ENCODE data around the gene CARHSP1. TPM values are rescaled to one million over a fixed set of nuclear protein-coding genes. Genes with fewer than 3 reads are reported as not detected.
A peak's percentile ranks its signal among the peaks of the same experiment; 100 is the strongest.
"Not testable (repeated sequence)": the region's sequence is repeated elsewhere in the genome, so short reads cannot be mapped to it uniquely, and the experiment has no call there.

CARHSP1 gene
- total RNA-seq = 62.5 TPM

DNA sequence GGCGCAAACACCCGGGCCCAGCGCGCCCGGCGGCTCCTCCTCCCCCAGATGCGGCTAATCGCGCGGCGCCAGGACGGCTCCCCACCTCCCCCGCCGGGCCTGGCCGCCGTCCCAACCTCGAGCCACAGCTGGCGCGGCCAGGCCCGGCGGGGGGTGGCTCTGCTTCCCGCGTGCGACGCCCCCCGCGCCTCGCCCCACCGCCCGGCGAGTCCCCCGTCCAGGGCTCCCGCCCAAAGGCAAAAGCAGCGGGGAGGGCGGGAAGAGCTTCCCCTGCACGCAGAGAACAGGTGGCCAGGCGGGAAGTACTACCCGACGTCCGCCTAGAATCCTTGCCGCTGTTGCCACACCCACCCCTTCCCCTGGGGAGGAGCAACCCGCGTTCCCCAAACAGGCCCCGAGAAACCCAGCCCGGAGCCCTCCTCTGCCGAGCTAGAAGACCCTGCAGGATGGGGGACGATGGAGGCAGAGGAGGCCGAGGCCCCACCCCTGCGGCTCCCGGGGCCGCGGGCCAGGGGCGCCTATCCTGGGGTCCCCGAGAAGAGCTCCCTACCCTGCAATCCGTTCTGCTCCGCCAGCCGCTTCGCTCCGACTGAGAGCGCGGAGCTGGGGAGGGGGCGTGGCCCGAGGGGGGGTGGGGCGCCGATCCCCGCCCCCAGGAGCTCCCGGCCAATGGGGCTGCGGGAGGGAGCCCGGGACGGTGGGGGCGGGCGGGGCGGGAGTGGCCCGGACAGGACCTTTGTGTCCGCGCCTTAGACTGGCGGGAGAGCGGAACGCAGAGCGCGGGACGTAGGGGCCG lies at the start of gene CARHSP1:
CARHSP1 (minus strand) TSS at position 591 of the 796 bp plus-strand sequence. CDS start 9,678 bp downstream, outside the sequence.
- peak; percentile 88 for DNase-seq (ENCODE audit: low spot score)
- ATAC-seq = peak; percentile 75

DNA sequence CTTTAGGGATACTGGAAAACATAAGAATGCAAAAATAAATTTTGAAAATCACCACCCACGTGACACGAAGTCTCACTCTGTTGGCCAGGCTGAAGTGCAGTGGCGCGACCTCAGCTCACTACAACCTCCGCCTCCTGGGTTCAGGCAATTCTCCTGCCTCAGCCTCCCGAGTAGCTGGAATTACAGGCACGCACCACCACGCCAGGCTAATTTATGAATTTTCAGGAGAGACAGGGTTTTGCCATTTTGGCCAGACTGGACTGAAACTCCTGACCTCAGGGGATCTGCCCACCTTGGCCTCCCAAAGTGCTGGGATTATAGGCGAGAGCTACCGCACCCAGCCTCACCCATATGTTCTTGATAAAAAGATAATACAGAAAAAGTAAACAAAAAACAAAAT lies 48.5 kb upstream of the CARHSP1 start:
- not testable (repeated sequence) for ATAC-seq; DNase-seq (ENCODE audit: low spot score)

DNA sequence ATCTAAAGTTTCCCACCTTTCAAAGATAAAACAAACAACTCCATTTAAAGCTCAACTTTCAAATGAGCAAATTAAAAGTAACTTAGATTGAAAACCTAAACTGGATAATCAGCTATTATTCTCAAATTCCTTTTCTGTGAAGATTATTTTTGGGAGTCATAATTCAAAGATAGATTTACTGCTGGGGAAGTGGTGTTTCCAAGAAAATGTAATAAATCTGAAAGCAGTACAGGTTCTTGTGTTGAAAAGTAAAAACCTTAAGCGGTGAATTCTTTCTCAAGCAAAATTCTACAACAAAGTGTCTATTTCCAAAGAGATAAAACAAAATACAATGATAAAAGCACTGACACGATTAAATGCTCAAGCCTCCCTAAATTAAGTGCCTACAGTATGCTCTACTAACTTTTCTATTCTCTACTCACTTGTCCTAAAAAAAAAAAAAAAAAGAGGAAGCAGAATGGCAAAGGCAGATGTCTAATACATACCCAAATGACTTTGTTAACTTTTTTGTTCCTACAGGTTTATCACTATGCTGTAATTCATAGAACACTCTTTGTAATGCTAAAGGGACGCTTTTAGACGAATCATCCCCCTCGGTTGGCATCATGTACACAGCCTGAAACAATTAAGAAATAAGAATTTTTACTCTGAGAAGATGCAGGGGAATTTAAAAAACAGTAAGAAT lies 47.9 kb upstream of the CARHSP1 start:
- DNase-seq (ENCODE audit: low spot score) (no peak), ATAC-seq (no peak)

DNA sequence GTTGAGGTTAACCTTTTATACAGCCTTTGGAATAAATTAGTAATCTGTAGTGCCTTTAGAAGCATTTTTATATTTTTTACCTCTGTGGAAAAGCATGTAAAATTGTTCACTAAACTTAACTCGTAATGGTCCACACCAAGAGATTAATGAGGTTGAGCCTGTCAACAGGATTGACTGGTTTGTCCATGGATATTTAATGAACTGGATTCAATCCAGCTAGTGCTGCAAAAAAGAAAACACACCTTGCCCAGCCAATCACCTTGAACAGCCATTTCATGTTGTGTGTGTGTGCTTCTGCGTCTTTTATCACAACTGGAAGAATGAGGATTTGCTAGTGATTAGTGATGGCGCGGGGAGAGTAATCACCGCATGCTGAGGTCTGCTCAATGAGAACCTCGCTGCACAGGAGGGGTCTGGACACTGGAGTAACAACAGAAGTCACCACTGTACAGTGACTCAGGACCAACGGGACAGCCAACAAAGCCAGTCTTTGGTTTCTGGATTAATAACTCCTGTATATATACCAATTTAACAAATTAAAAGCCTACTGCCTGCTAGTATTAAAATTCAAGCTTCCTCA lies 47.0 kb upstream of the CARHSP1 start:
- no peak for ATAC-seq
- no peak for DNase-seq (ENCODE audit: low spot score)

- ATAC-seq = no peak
Measured at GRCh38 chr16:8914098-8914497, 45.3 kb upstream of the CARHSP1 start.

GRCh38 chr16:8912793-8913192 lies 44.0 kb upstream of the CARHSP1 start:
- ATAC-seq = no peak
- no peak for DNase-seq (ENCODE audit: low spot score)

More at GRCh38 chr16:8914098-8914497, 45.3 kb upstream of the CARHSP1 start:
- no peak for DNase-seq (ENCODE audit: low spot score)

DNA sequence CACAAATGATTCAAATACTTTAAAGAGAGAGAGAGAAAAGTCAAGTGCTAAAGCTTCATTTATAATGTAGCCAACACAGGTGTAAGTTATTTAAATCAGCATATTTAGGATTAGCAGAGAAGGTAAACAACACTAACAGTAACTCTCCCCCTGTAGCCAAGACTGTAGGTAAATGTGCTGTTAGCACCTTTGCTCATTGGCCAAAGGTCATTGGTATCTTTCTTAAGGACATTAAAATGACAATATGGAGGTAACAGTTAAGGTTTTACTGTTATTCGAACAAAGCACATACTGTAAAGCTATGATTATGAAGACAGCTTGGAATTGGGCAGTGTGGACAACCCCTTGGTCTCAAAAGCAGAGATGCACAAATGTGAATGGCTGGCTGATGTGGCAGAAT lies 42.0 kb upstream of the CARHSP1 start:
- ATAC-seq (no peak), DNase-seq (ENCODE audit: low spot score) (no peak)

DNA sequence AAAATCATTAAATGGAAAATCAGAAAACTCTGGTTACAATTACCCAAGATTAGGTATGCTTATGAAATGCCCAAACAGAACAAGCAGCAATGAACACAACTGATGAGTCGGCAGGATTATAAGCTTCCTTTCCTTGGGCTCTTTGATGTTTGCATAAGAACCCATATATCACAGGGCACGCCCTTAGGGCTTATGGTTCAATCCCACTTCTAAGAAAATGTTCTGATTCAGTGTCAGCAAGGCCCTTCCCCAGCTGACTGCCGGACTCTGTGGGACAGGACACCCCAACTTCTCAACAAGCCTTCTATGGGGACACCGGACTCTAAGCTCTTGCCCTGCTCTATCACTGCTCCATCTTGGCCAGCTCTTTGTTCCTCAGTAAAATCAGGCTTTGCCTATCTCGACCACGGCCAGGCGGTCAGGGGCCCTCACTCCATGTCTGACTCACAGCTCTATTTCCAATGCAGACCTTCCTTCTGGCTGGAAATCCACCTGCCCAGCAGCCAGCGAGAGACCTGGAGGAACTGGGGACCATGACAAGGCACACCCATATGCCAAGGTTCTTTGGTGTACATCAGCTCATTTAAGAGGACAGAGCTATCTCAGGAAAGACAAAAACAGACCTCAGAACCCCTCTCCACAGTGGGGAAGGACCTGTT lies 40.1 kb upstream of the CARHSP1 start:
- peak; percentile 8 for ATAC-seq
- no peak for DNase-seq (ENCODE audit: low spot score)

DNA sequence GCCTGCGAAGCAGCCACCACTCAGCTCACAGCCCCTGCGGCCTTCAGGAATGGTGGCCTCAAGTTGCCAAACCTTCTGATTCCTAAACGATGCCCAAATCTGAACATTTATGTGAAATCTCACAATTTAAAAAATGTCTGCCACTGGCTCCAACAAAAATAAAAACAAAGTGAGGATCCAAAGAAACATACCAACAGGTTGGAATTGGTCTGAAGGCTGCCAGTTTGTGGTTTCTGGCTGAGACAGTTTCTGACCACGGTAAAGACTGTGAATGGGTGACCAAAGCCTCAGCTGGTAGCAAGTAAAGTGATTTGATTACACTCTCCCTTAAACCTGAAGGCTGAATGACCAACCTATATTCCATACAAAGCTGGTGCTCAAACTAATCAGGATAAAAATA lies 38.3 kb upstream of the CARHSP1 start:
- no peak for DNase-seq (ENCODE audit: low spot score)
- peak; percentile 19 for ATAC-seq

DNA sequence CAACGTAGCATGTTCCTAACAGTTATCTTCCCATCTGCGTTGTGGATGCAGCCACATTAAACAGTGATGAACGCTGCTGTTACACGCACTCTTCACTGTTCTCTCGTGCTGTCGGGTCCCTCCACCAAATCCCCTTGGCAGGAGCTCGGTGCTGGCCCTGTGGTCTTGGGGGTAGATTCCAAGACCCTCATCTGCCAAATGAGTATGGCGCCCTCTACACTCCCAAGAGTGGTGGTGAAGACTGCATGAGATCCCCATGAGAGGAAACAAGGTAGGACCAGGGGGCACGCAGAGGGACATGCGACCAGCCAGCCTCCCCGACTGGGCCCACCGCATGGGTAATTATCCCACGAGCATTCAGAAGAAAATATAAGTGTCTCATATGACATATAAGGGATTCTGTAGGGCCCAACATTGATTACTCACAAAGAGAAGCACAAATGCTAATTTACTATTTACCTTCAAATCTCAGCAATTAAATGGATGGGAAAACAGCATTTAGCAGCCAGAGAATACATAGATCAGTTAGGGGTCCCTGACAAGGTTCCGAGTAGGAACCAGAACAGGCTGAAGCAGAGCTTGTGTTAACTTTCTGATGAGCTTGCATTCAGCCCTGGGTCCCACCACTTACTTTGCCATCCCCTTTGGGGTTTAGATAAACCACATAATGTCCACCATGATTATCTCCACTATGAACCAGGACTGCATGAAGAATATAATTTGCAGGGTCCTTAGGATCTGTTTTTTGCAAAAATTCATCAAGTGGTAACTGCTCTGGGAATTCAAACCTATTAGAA lies 37.2 kb upstream of the CARHSP1 start:
- ATAC-seq = no peak
- no peak for DNase-seq (ENCODE audit: low spot score)

DNA sequence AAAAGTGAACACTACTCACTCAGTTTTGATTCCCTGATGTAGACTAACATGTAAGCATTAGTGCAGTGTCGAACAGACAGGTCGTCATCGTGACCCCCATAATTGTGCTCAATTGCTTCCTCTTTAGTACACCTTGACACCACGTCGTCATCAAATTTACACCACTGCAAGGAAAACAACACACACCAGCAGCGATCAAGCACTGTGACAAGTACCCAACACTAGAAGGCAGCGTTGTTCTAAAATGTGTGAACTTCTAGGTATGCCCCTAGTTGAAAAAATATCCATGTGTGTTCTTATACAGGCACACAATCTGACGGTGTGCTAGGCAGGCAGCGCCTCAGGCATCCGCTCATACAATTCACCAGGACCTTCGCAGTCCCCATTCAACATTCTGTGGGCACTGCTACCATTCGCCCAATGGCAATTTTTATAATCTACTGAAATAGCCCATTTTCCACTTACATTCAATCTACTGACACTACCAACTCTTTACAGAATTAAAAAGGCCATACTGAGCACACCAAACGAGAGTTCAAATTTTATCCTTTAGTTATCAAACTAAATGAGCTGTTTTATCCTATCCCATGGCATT lies 36.5 kb upstream of the CARHSP1 start:
- DNase-seq (ENCODE audit: low spot score) (no peak), ATAC-seq (peak; percentile 70)

DNA sequence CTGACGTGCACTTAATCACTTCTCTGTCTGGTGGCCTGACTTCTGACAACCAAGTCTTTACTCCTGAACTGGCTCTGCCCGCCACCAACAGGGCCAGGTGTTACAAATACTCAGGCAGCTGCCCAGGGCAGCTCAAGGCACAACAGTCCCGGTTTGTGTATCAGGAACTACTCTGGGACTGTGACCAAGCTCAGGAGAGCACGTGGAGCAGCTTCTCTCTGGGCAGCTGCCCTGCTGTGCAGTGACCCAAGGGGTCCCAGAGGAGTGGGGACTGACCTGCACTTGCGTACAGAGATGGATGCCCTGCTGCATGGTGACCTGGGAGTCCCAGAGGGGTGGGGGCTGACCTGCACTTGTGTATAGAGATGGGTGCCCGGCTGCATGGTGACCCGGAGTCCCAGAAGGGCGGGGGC lies 35.2 kb upstream of the CARHSP1 start:
- no peak for DNase-seq (ENCODE audit: low spot score)
- ATAC-seq = no peak

DNA sequence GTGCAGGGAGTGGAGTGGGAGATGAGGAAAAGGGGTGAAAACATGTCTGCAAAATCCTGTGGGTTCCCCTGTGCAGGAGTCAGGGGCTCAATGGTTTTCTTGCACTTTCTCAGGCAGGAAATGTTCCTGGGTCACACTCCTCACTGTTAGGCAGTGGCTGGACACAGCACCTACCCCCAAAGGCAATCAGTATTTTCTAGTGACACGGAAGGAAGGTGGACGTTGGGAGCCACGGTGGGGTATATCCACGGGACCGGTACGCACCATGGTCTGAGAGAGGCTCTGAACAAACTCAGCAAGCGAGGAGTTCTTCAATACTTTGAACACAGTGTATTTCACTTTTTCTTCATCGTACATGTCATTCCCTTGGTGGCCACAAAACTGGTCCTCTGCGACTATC lies 34.2 kb upstream of the CARHSP1 start:
- DNase-seq (ENCODE audit: low spot score) (no peak), ATAC-seq (no peak)

DNA sequence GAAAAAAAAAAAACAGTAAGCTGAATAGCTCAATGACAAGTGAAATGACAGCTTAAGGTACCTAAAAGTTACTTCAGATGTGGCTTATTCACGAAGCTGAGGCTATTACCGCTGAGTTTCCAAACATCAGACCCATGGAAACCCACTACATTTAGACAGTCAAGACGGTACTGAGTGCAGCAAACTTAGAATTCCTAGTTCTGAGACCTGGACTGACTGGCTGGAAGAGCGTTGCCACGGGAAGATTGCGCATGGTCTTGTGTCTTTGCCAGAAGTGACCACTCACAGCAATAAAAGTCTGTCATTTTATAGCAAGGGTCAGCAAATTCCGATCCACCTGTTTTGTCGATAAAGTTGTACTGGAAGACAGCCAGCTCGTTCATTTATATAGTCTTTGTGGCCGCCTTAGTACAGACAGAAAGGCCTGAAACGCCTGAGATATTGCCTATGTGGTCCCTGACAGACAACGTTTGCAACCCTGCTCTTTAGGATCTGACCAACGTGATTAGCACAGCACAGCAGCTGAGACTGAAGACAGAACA lies 32.6 kb upstream of the CARHSP1 start:
- ATAC-seq (no peak), DNase-seq (ENCODE audit: low spot score) (no peak)

DNA sequence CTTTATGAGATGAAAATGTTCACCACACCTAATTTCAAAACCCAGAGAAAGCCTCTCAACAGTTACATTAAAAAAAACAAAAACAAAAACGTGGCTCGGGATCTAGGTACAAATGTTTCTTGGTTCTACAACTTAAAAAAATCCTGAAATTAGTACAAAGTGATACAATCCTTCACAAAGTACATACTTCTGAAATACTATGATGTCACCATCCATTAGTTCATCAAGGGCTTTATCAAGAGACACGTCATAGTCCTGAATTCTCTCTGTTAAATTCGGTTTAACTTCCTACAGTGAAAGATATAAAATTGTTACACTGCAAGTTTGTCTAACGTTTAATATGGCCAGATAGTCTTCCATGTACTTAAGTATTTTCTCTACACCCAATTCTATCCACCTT lies 31.5 kb upstream of the CARHSP1 start:
- DNase-seq (ENCODE audit: low spot score) (no peak), ATAC-seq (no peak)

- ATAC-seq (no peak), DNase-seq (ENCODE audit: low spot score) (no peak)
Measured at GRCh38 chr16:8899709-8900317, 31.0 kb upstream of the CARHSP1 start.

GRCh38 chr16:8898660-8899318 lies 30.0 kb upstream of the CARHSP1 start:
- DNase-seq (ENCODE audit: low spot score) (no peak), ATAC-seq (no peak)

GRCh38 chr16:8894736-8895334 lies 26.0 kb upstream of the CARHSP1 start:
- DNase-seq (ENCODE audit: low spot score) (no peak), ATAC-seq (no peak)
